A673 (cell line): Measurements from ENCODE around the gene NCAPD2. TPM values are rescaled to one million over a fixed set of nuclear protein-coding genes. Genes with fewer than 3 reads are reported as not detected.

ENCODE experiments used
- BruUV-seq: library from RNA; stranded (reverse); fragments of 400-500 nt; replicated peaks from 2 replicates; lab custom pipeline; 2021; lab: Mats Ljungman, UMichigan
- CTCF ChIA-PET: fragments of 300-600 bp; sonication (Branson Sonifier 250); formaldehyde crosslinking; loops from one replicate; lab custom pipeline; 2022; ENCODE audit warnings: antibody characterized with exemption; lab: Charles Lee
- POLR2A ChIA-PET: fragments of 300-600 bp; sonication (Branson Sonifier 250); formaldehyde crosslinking; loops from one replicate; lab custom pipeline; 2022; ENCODE audit warnings: antibody characterized with exemption; ENCODE audit not compliant: low non-redundant PET; lab: Charles Lee
- DNase-seq: peaks from one replicate; pipeline ENCODE4 v3.0.0-alpha.2; 2015; ENCODE audit warnings: low spot score
- H3K27ac ChIP-seq: fragments of 200-600 bp; sonication (generic); 2 replicates; pipeline ENCODE4 v1.5.1; 2016; ENCODE audit warnings: mixed run types, low read depth, mild to moderate bottlenecking, mixed read lengths, antibody characterized with exemption, low read length; ENCODE audit not compliant: poor library complexity, severe bottlenecking
- H3K27me3 ChIP-seq: fragments of 200-600 bp; sonication (generic); replicated peaks from 2 replicates; pipeline ENCODE4 v1.6.1; 2017; ENCODE audit warnings: mixed run types, low read depth, mild to moderate bottlenecking, mixed read lengths, antibody characterized with exemption, low read length; ENCODE audit not compliant: insufficient read depth, poor library complexity
- H3K36me3 ChIP-seq: fragments of 200-600 bp; sonication (generic); 2 replicates; pipeline ENCODE4 v1.6.1; 2016; ENCODE audit warnings: mixed run types, mild to moderate bottlenecking, mixed read lengths, antibody characterized with exemption, low read length; ENCODE audit not compliant: insufficient read depth, poor library complexity, severe bottlenecking
- H3K4me1 ChIP-seq: fragments of 200-600 bp; sonication (generic); 2 replicates; pipeline ENCODE4 v1.6.1; 2017; ENCODE audit warnings: mixed run types, mild to moderate bottlenecking, mixed read lengths, antibody characterized with exemption, low read length; ENCODE audit not compliant: insufficient read depth, poor library complexity, severe bottlenecking
- H3K4me3 ChIP-seq: fragments of 200-600 bp; sonication (generic); 2 replicates; pipeline ENCODE4 v1.5.1; 2016; ENCODE audit warnings: low read depth, mixed run types, mild to moderate bottlenecking, mixed read lengths, low read length; ENCODE audit not compliant: poor library complexity, severe bottlenecking
- H3K9me3 ChIP-seq: fragments of 200-600 bp; sonication (generic); 2 replicates; pipeline ENCODE4 v1.6.1; 2016; ENCODE audit warnings: mixed run types, low read depth, mild to moderate bottlenecking, mixed read lengths, antibody characterized with exemption, low read length; ENCODE audit not compliant: poor library complexity, severe bottlenecking
- CTCF ChIP-seq: fragments of 300-800, 200-600 bp; sonication (generic); conservative IDR thresholded peaks from 2 replicates; pipeline ENCODE4 v1.5.1; 2017; ENCODE audit warnings: low read depth, mild to moderate bottlenecking, antibody characterized with exemption, low read length, moderate library complexity, mixed read lengths
- EZH2 ChIP-seq: fragments of 200-600 bp; sonication (generic); IDR thresholded peaks from 2 replicates; pipeline ENCODE4 v1.6.1; 2017; ENCODE audit warnings: borderline replicate concordance, low read depth, mild to moderate bottlenecking, mixed read lengths, antibody characterized with exemption, low read length; ENCODE audit not compliant: poor library complexity, severe bottlenecking
- intact Hi-C: fragments of 100-400 bp; cut with micrococcal nuclease; formaldehyde crosslinking; loops from one replicate; pipeline ENCODE4 v1.10.0; 2022; ENCODE audit not compliant: unreplicated experiment
- total RNA-seq: library from RNA; stranded (reverse); gene quantifications from 2 replicates; pipeline ENCODE4 v1.2.3, GENCODE V29; 2021

The NCAPD2 gene
- total RNA-seq, 1 experiment from 2014 or later: 125 TPM

DNA sequence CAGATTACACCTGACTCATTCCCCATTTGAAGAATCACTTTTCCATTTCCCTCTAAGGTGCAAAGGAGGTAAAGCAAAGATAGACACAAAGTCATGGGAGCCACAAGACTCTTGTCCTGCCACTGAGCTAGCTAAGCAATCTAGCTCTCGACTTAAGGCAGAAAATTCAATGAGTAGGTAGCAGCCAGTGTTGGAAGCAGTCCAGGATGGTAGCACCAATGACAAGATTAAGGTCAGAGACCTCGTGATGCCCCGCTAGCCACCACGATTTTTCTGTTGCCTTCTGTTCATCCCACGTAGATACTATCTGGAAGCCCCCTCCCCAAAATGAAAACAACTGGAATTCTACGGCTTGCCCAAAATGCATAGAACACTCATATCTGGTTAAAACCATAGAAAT is 24.8 kb upstream of the NCAPD2 start:
- CTCF ChIA-PET: no interaction called here

DNA sequence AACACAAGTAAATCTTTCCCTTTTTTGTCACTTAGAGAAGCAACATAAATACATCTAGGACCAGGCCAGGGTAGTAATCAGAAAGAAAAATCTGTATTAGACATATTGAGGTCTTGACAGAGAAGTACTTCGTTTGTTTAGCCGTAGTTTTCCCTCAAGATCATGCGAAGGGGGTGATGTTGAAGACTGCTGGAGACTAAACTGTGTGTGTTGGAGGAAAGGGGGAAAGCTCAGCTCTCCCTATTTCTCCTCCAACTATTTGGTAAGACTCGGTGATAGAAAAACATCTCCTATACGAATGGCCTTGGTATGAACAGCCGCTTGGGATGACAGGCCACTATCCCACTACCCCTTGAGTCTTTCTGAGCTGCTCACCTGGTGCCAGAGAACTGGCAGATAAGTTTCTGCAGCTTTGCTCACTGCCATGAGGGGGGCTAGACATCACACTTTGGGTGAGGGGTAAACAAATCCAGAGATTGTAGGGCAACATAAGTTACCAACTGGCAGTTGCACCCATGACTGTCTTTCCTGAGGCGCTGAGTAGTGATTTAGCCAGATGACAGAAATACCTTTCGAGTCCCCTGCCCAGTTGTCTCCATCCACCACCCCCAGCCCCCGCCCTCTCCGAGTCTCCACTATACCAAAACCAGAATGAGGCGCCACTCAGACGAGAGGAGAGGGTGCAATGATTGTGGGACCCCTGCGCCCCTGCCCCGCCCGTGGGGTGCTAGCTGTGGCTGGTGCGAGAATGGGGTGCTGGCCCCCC is 24.1 kb upstream of the NCAPD2 start:
- TSS peak; percentile 47 for BruUV-seq
- peaks cover 11% of the 10 kb centered on the region for H3K36me3 ChIP-seq
- no peaks in the 10 kb centered on the region for H3K27me3 ChIP-seq
- TF ChIP-seq EZH2: no peak
- no peak for TF ChIP-seq CTCF
- H3K4me3 ChIP-seq: peak overlapping the region; percentile 82
- DNase-seq: no peak
- peaks cover 14% of the 10 kb centered on the region for H3K4me1 ChIP-seq
- ChIA-PET CTCF (interaction anchor here (0.8 kb wide), 1 partner anchor 68 kb away, joined by 5 read pairs; no protein-coding TSS in a partner anchor), POLR2A (interaction anchor here (0.5 to 0.9 kb wide), 4 partner anchors 45 to 419 kb away, joined by 3 to 4 read pairs (median 3); no protein-coding TSS in a partner anchor)
- intact Hi-C loops: no loop called here
- H3K9me3 ChIP-seq: no peaks in the 10 kb centered on the region
- H3K27ac ChIP-seq: peak overlapping the region; percentile 79

More for the DNA sequence above, 24.8 kb upstream of the NCAPD2 start:
- H3K36me3 ChIP-seq: peaks cover 18% of the 10 kb centered on the region
- POLR2A ChIA-PET: no interaction called here
- DNase-seq: no peak
- intact Hi-C loops: no loop called here
- BruUV-seq: no TSS peak
- H3K27ac ChIP-seq: no peak overlapping the region
- peaks cover 14% of the 10 kb centered on the region for H3K4me1 ChIP-seq
- TF ChIP-seq EZH2 (no peak), CTCF (no peak)
- peak overlapping the region; percentile 82 for H3K4me3 ChIP-seq
- no peaks in the 10 kb centered on the region for H3K9me3 ChIP-seq
- no peaks in the 10 kb centered on the region for H3K27me3 ChIP-seq

DNA sequence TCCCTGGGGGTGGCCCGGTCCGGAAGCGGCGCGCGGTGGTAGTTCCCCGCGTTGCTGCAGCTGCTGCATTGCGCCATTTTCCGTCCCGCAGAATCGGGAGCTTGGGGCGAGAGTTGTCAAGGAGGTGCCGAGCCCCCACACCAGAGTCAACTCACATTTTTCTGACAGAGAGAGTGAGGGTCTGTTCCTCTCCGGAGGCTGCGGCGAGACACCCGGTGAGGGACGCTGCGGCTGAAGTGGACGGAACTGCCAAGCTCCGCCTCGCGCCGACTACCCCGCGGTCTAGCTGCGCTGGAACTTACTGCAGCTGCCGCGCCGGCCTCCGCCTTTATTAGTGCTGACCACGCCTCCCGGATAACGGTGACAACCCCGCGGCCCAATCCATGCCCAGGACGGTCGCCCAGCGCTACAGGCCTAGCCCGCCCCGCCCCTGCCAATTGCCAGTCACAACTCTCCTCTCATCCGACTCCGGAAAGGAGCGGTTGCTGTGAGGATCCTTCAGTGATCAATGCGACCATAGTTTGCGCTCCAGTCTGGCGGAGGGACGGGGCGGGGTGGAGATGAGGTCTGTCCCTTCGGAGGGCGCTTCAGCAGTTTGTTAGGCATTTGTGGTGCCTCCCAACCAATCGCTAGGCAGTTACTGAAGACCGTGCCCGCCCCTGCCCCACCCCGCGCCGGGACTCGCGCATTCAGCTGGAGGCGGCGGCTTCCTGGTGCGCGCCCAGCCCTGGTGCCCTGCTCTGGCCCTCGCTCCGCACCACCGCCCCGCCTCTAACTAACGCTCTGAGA is 23.3 kb upstream of the NCAPD2 start, which contains the start of gene VAMP1:
Gene VAMP1, minus strand, starts transcription at position 303 of the 789 bp plus-strand sequence. Its CDS starts 146 bp downstream, at position 157.
- H3K9me3 ChIP-seq: no peaks in the 10 kb centered on the region
- CTCF ChIA-PET: interaction anchor here (0.8 to 1.6 kb wide), 2 partner anchors 23 to 67 kb away, joined by 3 to 5 read pairs; partner anchors contain the start of genes MRPL51 and NCAPD2
- peak within 1 kb of the TSS; percentile 82 for H3K4me3 ChIP-seq
- BruUV-seq: no TSS peak
- peak; percentile 99 for DNase-seq
- peaks cover 14% of the 10 kb centered on the region for H3K4me1 ChIP-seq
- POLR2A ChIA-PET: interaction anchor here (0.6 to 0.9 kb wide), 4 partner anchors 18 to 419 kb away, joined by 3 to 9 read pairs (median 3); no protein-coding TSS in a partner anchor
- H3K36me3 ChIP-seq: peaks cover 7% of the 10 kb centered on the region
- intact Hi-C loops: no loop called here
- peak within 1 kb of the TSS; percentile 79 for H3K27ac ChIP-seq
- H3K27me3 ChIP-seq: no peaks in the 10 kb centered on the region
- no peak for TF ChIP-seq EZH2
- no peak for TF ChIP-seq CTCF
